ENCODE measurements around the gene CHIC2. TPM values are rescaled to one million over a fixed set of nuclear protein-coding genes. Genes with fewer than 3 reads are reported as not detected.

CHIC2 gene
- total RNA-seq, 3 donors from 2014 or later, result 33.9 to 71.4 (median 47.5) TPM

- Histone ChIP-seq H3K4me3 (no peak overlapping the region), H3K27me3 (no peaks in the 10 kb centered on the region), H3K27ac (peak overlapping the region; percentile 58 to 66), H3K4me1 (no peaks in the 10 kb centered on the region), H3K9me3 (no peaks in the 10 kb centered on the region), H3K36me3 (no peaks in the 10 kb centered on the region)
- DNase-seq (ENCODE audit: low spot score in 2 of 2), result peak in 1 of 2 donors; percentile 61
- intact Hi-C loops (cut with DNase I; ENCODE audit: low total_unique reads), result loop anchor here (10.0 kb wide), 2 partner anchors 100 to 960 kb away; no protein-coding TSS in a partner anchor
- TF ChIP-seq POLR2AphosphoS5 (IDR thresholded peaks at IDR 0.05), result peak in 1 of 3 donors; percentile 30
- no peak for TF ChIP-seq POLR2A (IDR thresholded peaks at IDR 0.05)
Measured at GRCh38 chr4:54085284-54085683, 20.9 kb upstream of the CHIC2 start.

GRCh38 chr4:54082168-54082567 is 17.8 kb upstream of the CHIC2 start:
- H3K4me1 ChIP-seq, result no peaks in the 10 kb centered on the region
- H3K27me3 ChIP-seq, result no peaks in the 10 kb centered on the region
- TF ChIP-seq CTCF (IDR thresholded peaks at IDR 0.05) (no peak), POLR2A (IDR thresholded peaks at IDR 0.05) (no peak), POLR2AphosphoS5 (IDR thresholded peaks at IDR 0.05) (no peak)
- intact Hi-C loops (cut with DNase I; ENCODE audit: low total_unique reads), result loop anchor here (10.0 kb wide), 2 partner anchors 97 to 963 kb away; no protein-coding TSS in a partner anchor
- no peak overlapping the region for H3K27ac ChIP-seq
- no peak for DNase-seq (ENCODE audit: low spot score in 2 of 2)
- H3K9me3 ChIP-seq, result no peaks in the 10 kb centered on the region
- no peaks in the 10 kb centered on the region for H3K36me3 ChIP-seq
- no peak overlapping the region for H3K4me3 ChIP-seq

DNA sequence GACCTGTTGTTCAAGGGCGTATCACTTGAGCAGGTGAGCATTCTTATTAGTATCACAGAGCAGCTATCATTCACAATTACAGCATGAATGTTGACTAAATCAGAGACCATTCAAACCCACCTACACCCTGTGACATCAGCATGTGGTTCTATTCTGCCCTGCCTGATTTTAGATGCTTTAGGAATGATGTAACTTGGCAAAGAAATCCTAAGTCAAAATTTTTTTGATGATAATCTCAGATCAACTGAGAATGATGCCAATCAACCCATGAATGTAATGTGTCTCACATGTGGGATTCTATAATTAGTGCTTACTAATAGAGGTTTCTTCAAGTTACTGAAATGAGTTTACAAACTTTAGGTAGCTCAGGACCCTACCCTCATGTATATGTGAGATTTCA is 13.4 kb upstream of the CHIC2 start:
- no peak for DNase-seq (ENCODE audit: low spot score in 2 of 2)
- intact Hi-C loops (cut with DNase I; ENCODE audit: low total_unique reads), result no loop called here

GRCh38 chr4:54076673-54077072 is 12.3 kb upstream of the CHIC2 start:
- Histone ChIP-seq H3K27ac (no peak overlapping the region), H3K36me3 (no peaks in the 10 kb centered on the region), H3K4me3 (no peak overlapping the region), H3K4me1 (no peaks in the 10 kb centered on the region), H3K27me3 (no peaks in the 10 kb centered on the region), H3K9me3 (no peaks in the 10 kb centered on the region)
- intact Hi-C loops (cut with DNase I; ENCODE audit: low total_unique reads), result no loop called here
- DNase-seq (ENCODE audit: low spot score in 2 of 2), result no peak
- TF ChIP-seq POLR2A (IDR thresholded peaks at IDR 0.05), result no peak
- TF ChIP-seq CTCF (IDR thresholded peaks at IDR 0.05), result no peak
- TF ChIP-seq POLR2AphosphoS5 (IDR thresholded peaks at IDR 0.05), result no peak

More for the DNA sequence above, 13.4 kb upstream of the CHIC2 start:
- Histone ChIP-seq H3K4me1 (no peaks in the 10 kb centered on the region), H3K4me3 (no peak overlapping the region), H3K9me3 (no peaks in the 10 kb centered on the region), H3K36me3 (no peaks in the 10 kb centered on the region), H3K27me3 (no peaks in the 10 kb centered on the region), H3K27ac (no peak overlapping the region)
- TF ChIP-seq POLR2A (IDR thresholded peaks at IDR 0.05) (no peak), POLR2AphosphoS5 (IDR thresholded peaks at IDR 0.05) (no peak), CTCF (IDR thresholded peaks at IDR 0.05) (no peak)

DNA sequence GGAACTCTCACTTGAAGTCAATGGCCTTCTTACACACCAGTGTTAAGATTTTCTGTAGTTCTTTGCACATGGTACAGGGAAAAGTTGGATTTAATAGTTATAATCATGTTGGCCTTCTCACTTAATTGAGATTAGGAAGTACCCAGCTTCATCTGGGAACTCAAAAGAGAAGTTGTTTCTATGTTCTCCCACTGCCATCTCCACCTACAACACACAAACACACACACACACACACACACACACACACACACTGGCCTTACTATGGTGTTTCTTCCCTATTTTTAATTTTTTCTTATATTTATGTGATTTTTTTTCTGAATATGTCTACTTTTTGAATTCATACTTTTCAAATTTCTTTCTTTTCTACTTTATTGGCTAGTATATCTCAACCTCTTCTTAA is 10.0 kb upstream of the CHIC2 start:
- TF ChIP-seq CTCF (IDR thresholded peaks at IDR 0.05), result no peak
- H3K4me3 ChIP-seq, result no peak overlapping the region
- no peaks in the 10 kb centered on the region for H3K36me3 ChIP-seq
- H3K27me3 ChIP-seq, result no peaks in the 10 kb centered on the region
- H3K4me1 ChIP-seq, result no peaks in the 10 kb centered on the region
- H3K9me3 ChIP-seq, result no peaks in the 10 kb centered on the region
- intact Hi-C loops (cut with DNase I; ENCODE audit: low total_unique reads), result no loop called here
- H3K27ac ChIP-seq, result no peak overlapping the region
- no peak for DNase-seq (ENCODE audit: low spot score in 2 of 2)
